HCT116 (cell line): ENCODE measurements around the gene SLF1. TPM values are rescaled to one million over a fixed set of nuclear protein-coding genes. Genes with fewer than 3 reads are reported as not detected.

ENCODE experiments used
- ATAC-seq: fragments of 200-7000 bp; cut with Tn5 transposase; 2 replicates; pipeline ENCODE4 v1.9.1; 2020; ENCODE audit warnings: mild to moderate bottlenecking, moderate library complexity
- BruUV-seq: library from RNA; stranded (reverse); fragments of 400-500 nt; replicated peaks from 2 replicates; lab custom pipeline; 2021; lab: Mats Ljungman, UMichigan
- CTCF ChIA-PET: fragments of 300-600 bp; sonication (Branson Sonifier 250); formaldehyde crosslinking; loops from one replicate; lab custom pipeline; 2021; ENCODE audit warnings: antibody characterized with exemption; lab: Charles Lee
- POLR2A ChIA-PET: fragments of 300-600, 350-600 bp; sonication (Branson Sonifier 250); formaldehyde crosslinking; loops from one replicate; lab custom pipeline; 2021; ENCODE audit warnings: antibody characterized with exemption; lab: Charles Lee
- RAD21 ChIA-PET, 2 experiments: fragments of 300-600 bp; sonication (Branson Sonifier 250); formaldehyde crosslinking; loops; one replicate each; lab custom pipeline; 2023; ENCODE audit warnings: low total read pairs in 2 of 2; ENCODE audit not compliant: uncharacterized antibody in 2 of 2, unreplicated experiment in 2 of 2, low non-redundant PET in 1 of 2; lab: Charles Lee
- DNase-seq: peaks from one replicate; pipeline ENCODE4 v3.0.0-alpha.2; 2010; ENCODE audit warnings: low read depth, low spot score
- H2AFZ ChIP-seq: fragments of 200-600 bp; shearing (Covaris generic), sonication (generic); 2 replicates; pipeline ENCODE4 v1.6.1; 2017; ENCODE audit warnings: low read depth, mixed run types, mixed read lengths, antibody characterized with exemption, low read length; ENCODE audit not compliant: poor library complexity, severe bottlenecking
- H3K27ac ChIP-seq: 2 replicates; pipeline ENCODE4 v1.5.1; 2012; ENCODE audit warnings: low read depth, low read length
- H3K27me3 ChIP-seq: fragments of 200-600 bp; sonication (generic); 2 replicates; pipeline ENCODE4 v1.6.1; 2016; ENCODE audit warnings: mixed run types, low read length, mixed read lengths; ENCODE audit not compliant: insufficient read depth
- H3K36me3 ChIP-seq, 2 experiments: fragments of 200-500 bp in 1 of 2; fragments of 200-600 bp in 1 of 2; sonication (Bioruptor generic) in 1 of 2; sonication (generic) in 1 of 2; 2 replicates each; pipeline versions ENCODE4 v1.5.1 to v1.6.1; 2014 to 2016; ENCODE audit warnings: low read length in 2 of 2, inconsistent platforms in 1 of 2, mixed read lengths in 1 of 2, mixed run types in 1 of 2; ENCODE audit not compliant: insufficient read depth in 2 of 2, control insufficient read depth in 1 of 2
- H3K4me1 ChIP-seq, 2 experiments: fragments of 200-600 bp in 1 of 2; sonication (generic) in 1 of 2; 2 replicates each; pipeline versions ENCODE4 v1.5.1 to v1.6.1; 2012 to 2017; ENCODE audit warnings: low read length in 2 of 2, inconsistent platforms in 1 of 2, mild to moderate bottlenecking in 1 of 2, mixed read lengths in 1 of 2, mixed run types in 1 of 2, moderate library complexity in 1 of 2; ENCODE audit not compliant: insufficient read depth in 2 of 2, control insufficient read depth in 1 of 2
- H3K4me2 ChIP-seq: fragments of 200-600 bp; sonication (generic); 2 replicates; pipeline ENCODE4 v1.6.1; 2017; ENCODE audit warnings: mixed run types, low read length, mixed read lengths
- H3K4me3 ChIP-seq, 2 experiments: fragments of 200-600 bp in 1 of 2; sonication (generic) in 1 of 2; replicated peaks in 1 of 2; 2 replicates each; pipeline ENCODE4 v1.5.1; 2011 to 2016; ENCODE audit warnings: low read length in 2 of 2, control low read depth in 1 of 2, low read depth in 1 of 2, mild to moderate bottlenecking in 1 of 2, mixed read lengths in 1 of 2, mixed run types in 1 of 2
- H3K79me2 ChIP-seq: fragments of 200-600 bp; sonication (generic); 2 replicates; pipeline ENCODE4 v1.6.1; 2017; ENCODE audit warnings: mild to moderate bottlenecking, mixed run types, low read length, moderate library complexity, mixed read lengths; ENCODE audit not compliant: insufficient read depth
- H3K9ac ChIP-seq: fragments of 200-600 bp; sonication (generic); 2 replicates; pipeline ENCODE4 v1.6.1; 2016; ENCODE audit warnings: low read length, mixed read lengths
- H3K9me2 ChIP-seq: fragments of 200-600 bp; sonication (generic), shearing (Covaris generic); 2 replicates; pipeline ENCODE4 v1.6.1; 2017; ENCODE audit warnings: mixed run types, mild to moderate bottlenecking, moderate library complexity; ENCODE audit not compliant: insufficient read depth
- H3K9me3 ChIP-seq, 2 experiments: fragments of 200-500 bp in 1 of 2; fragments of 200-600 bp in 1 of 2; sonication (Bioruptor generic) in 1 of 2; sonication (generic) in 1 of 2; 2 replicates each; pipeline ENCODE4 v1.6.1; 2014 to 2017; ENCODE audit warnings: low read length in 2 of 2, mixed read lengths in 2 of 2, inconsistent platforms in 1 of 2, low read depth in 1 of 2, mild to moderate bottlenecking in 1 of 2, mixed run types in 1 of 2, moderate library complexity in 1 of 2; ENCODE audit not compliant: control insufficient read depth in 1 of 2, insufficient read depth in 1 of 2
- H4K20me1 ChIP-seq: fragments of 200-600 bp; sonication (generic), shearing (Covaris generic); 2 replicates; pipeline ENCODE4 v1.6.1; 2017; ENCODE audit warnings: mixed run types, mild to moderate bottlenecking, moderate library complexity; ENCODE audit not compliant: insufficient read depth
- CBX3 ChIP-seq: IDR thresholded peaks from 2 replicates; pipeline ENCODE4 v1.6.1; 2012; ENCODE audit warnings: low read depth
- CEBPB ChIP-seq: IDR thresholded peaks from 2 replicates; pipeline ENCODE4 v1.6.1; 2012; ENCODE audit warnings: low read depth
- CTCF ChIP-seq, 3 experiments: fragments of 200-600 bp in 1 of 3; sonication (generic) in 1 of 3; IDR thresholded peaks in 2 of 3; conservative IDR thresholded peaks in 1 of 3; 2 replicates each; pipeline ENCODE4 v1.5.1; 2012 to 2017; ENCODE audit warnings: low read depth in 2 of 3, low read length in 2 of 3, antibody characterized with exemption in 1 of 3, borderline replicate concordance in 1 of 3, control low read depth in 1 of 3, mild to moderate bottlenecking in 1 of 3, mixed read lengths in 1 of 3, mixed run types in 1 of 3, moderate library complexity in 1 of 3; ENCODE audit not compliant: insufficient read depth in 1 of 3
- EZH2 ChIP-seq: fragments of 200-600 bp; sonication (generic); IDR thresholded peaks from 2 replicates; pipeline ENCODE4 v1.6.1; 2017; ENCODE audit warnings: antibody characterized with exemption, mixed run types
- EZH2phosphoT487 ChIP-seq: fragments of 200-600 bp; IDR thresholded peaks from 2 replicates; pipeline ENCODE4 v1.6.1; 2018; ENCODE audit warnings: antibody characterized with exemption, borderline replicate concordance
- FOSL1 ChIP-seq: IDR thresholded peaks from 2 replicates; pipeline ENCODE4 v1.6.1; 2012; ENCODE audit warnings: low read depth
- JUND ChIP-seq: IDR thresholded peaks from 2 replicates; pipeline ENCODE4 v1.6.1; 2012
- POLR2AphosphoS5 ChIP-seq: IDR thresholded peaks from 2 replicates; pipeline ENCODE4 v1.6.1; 2011; ENCODE audit warnings: mild to moderate bottlenecking, low read depth, low read length, moderate library complexity
- REST ChIP-seq: IDR thresholded peaks from 2 replicates; pipeline ENCODE4 v1.6.1; 2012; ENCODE audit warnings: low read depth
- SIN3A ChIP-seq: IDR thresholded peaks from 2 replicates; pipeline ENCODE4 v1.6.1; 2012; ENCODE audit warnings: low read depth
- SP1 ChIP-seq: IDR thresholded peaks from 2 replicates; pipeline ENCODE4 v1.6.1; 2012; ENCODE audit warnings: low read depth
- SRF ChIP-seq: IDR thresholded peaks from 2 replicates; pipeline ENCODE4 v1.6.1; 2012; ENCODE audit warnings: low read depth
- YY1 ChIP-seq: IDR thresholded peaks from 2 replicates; pipeline ENCODE4 v1.6.1; 2011; ENCODE audit warnings: low read length, low read depth, moderate library complexity, mild to moderate bottlenecking; ENCODE audit not compliant: insufficient replicate concordance; ENCODE audit errors: extremely low read depth
- ZBTB33 ChIP-seq: IDR thresholded peaks from 2 replicates; pipeline ENCODE4 v1.6.1; 2011; ENCODE audit warnings: mild to moderate bottlenecking, low read length, moderate library complexity; ENCODE audit not compliant: insufficient replicate concordance; ENCODE audit errors: extremely low read depth
- ZNF274 ChIP-seq: fragments of 200-500 bp; sonication (Bioruptor generic); IDR thresholded peaks from 2 replicates; pipeline ENCODE4 v1.6.1; 2014; ENCODE audit warnings: mild to moderate bottlenecking, low read depth, low read length, inconsistent platforms
- intact Hi-C: fragments of 100-400 bp; cut with micrococcal nuclease; formaldehyde crosslinking; loops from 2 replicates; pipeline ENCODE4 v1.10.0; 2022
- total RNA-seq: library from RNA; stranded (reverse); gene quantifications from one replicate; pipeline ENCODE4 v1.2.1, GENCODE V29; 2021; ENCODE audit not compliant: unreplicated experiment

Gene SLF1
- total RNA-seq, 1 experiment from 2014 or later: 10.4 TPM

- Histone ChIP-seq H3K79me2 (no peaks in the 10 kb centered on the region), H3K4me1 (no peaks in the 10 kb centered on the region), H3K9me2 (no peaks in the 10 kb centered on the region), H3K4me2 (no peak overlapping the region), H4K20me1 (no peaks in the 10 kb centered on the region), H3K27ac (no peak overlapping the region), H3K9ac (no peak overlapping the region), H3K27me3 (no peaks in the 10 kb centered on the region), H3K9me3 (no peaks in the 10 kb centered on the region), H3K4me3 (no peak overlapping the region), H3K36me3 (0 out of 4 replicates have a peak, but pooled peaks cover 0 to 3% of the 10 kb centered on the region in 2 experiments), H2AFZ (no peak overlapping the region)
- DNase-seq (no peak), ATAC-seq (no peak)
- POLR2A ChIA-PET: no interaction called here
- TF ChIP-seq CTCF (IDR thresholded peaks at IDR 0.05 in 2 of 3, conservative IDR thresholded peaks at IDR 0.05 in 1 of 3; ENCODE audit: borderline replicate concordance in 1 of 3, insufficient read depth in 1 of 3, low read depth in 2 of 3, low read length in 2 of 3) (no peak), CBX3 (no peak), EZH2phosphoT487 (no peak), CEBPB (no peak), SIN3A (no peak), REST (no peak), YY1 (no peak), SRF (no peak), POLR2AphosphoS5 (no peak), SP1 (no peak), ZNF274 (no peak), JUND (no peak), ZBTB33 (no peak), EZH2 (no peak), FOSL1 (no peak)
- RAD21 ChIA-PET: no interaction called here
- intact Hi-C loops: no loop called here
- BruUV-seq: no TSS peak
- CTCF ChIA-PET: no interaction called here
These were observed 54.3 kb downstream of the SLF1 start for GRCh38 chr5:94672746-94673145.
